WERI-Rb-1 (cell line): Measurements from ENCODE around the gene BCAM.
"Not testable (repeated sequence)": the region's sequence is repeated elsewhere in the genome, so short reads cannot be mapped to it uniquely, and the experiment has no call there.

ENCODE experiments used
- DNase-seq: peaks from one replicate; pipeline ENCODE4 v3.0.0-alpha.2; 2020
- H3K27ac ChIP-seq: fragments of 250-450 bp; sonication (Bioruptor Pico); 2 replicates; pipeline ENCODE4 v1.5.1; 2020; ENCODE audit warnings: mild to moderate bottlenecking, moderate library complexity
- H3K27me3 ChIP-seq: fragments of 250-450 bp; sonication (Bioruptor Pico); 2 replicates; pipeline ENCODE4 v1.5.1; 2021; ENCODE audit warnings: mild to moderate bottlenecking, low read depth, moderate library complexity; ENCODE audit not compliant: insufficient read depth, severe bottlenecking
- H3K36me3 ChIP-seq: fragments of 250-450 bp; sonication (Bioruptor Pico); 2 replicates; pipeline ENCODE4 v1.5.1; 2020; ENCODE audit warnings: mild to moderate bottlenecking, moderate library complexity
- H3K4me3 ChIP-seq: 2 replicates; pipeline ENCODE4 v1.5.1; 2011; ENCODE audit warnings: low read depth, mild to moderate bottlenecking, control low read depth, low read length
- H3K9me3 ChIP-seq: fragments of 250-450 bp; sonication (Bioruptor Pico); 2 replicates; pipeline ENCODE4 v1.5.1; 2021; ENCODE audit warnings: mild to moderate bottlenecking, moderate library complexity; ENCODE audit not compliant: severe bottlenecking
- CTCF ChIP-seq: IDR thresholded peaks from 2 replicates; pipeline ENCODE4 v1.5.1; 2011; ENCODE audit warnings: low read depth, mild to moderate bottlenecking, control low read depth, inconsistent platforms, low read length

BCAM gene

GRCh38 chr19:44777715-44778347 is 31.1 kb upstream of the BCAM start, which contains the start of gene CBLC:
CBLC (plus strand) TSS chr19:44777890; CDS start chr19:44777932, 42 bp downstream.
- H3K36me3 ChIP-seq = no peaks in the 10 kb centered on the region
- DNase-seq = no peak
- no peaks in the 10 kb centered on the region for H3K27me3 ChIP-seq
- no peak for TF ChIP-seq CTCF
- no peak within 1 kb of the TSS for H3K4me3 ChIP-seq
- H3K9me3 ChIP-seq = no peaks in the 10 kb centered on the region
- no peak within 1 kb of the TSS for H3K27ac ChIP-seq

DNA sequence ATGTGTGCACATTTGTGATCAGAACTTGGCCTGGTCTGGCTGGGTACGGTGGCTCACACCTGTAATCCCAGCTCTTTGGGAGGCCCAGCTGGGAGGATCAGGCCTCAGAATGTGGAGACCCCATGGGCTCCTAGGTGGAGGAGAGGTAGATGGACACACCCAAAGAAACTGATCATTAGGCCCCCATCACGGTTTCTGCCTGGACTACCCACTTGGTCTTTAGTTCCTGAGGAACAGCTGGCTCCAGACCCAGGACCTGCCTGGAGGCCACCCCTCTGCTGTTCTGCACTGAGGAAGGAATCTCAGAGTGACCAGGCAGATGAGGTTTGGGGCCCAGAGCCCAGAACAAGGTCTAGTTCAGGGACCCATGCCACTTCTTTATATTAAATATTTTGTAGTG is 29.8 kb upstream of the BCAM start:
- no peaks in the 10 kb centered on the region for H3K9me3 ChIP-seq
- H3K4me3 ChIP-seq = no peak overlapping the region
- DNase-seq = no peak
- H3K27me3 ChIP-seq = no peaks in the 10 kb centered on the region
- H3K36me3 ChIP-seq = no peaks in the 10 kb centered on the region
- no peak for TF ChIP-seq CTCF
- H3K27ac ChIP-seq = no peak overlapping the region

DNA sequence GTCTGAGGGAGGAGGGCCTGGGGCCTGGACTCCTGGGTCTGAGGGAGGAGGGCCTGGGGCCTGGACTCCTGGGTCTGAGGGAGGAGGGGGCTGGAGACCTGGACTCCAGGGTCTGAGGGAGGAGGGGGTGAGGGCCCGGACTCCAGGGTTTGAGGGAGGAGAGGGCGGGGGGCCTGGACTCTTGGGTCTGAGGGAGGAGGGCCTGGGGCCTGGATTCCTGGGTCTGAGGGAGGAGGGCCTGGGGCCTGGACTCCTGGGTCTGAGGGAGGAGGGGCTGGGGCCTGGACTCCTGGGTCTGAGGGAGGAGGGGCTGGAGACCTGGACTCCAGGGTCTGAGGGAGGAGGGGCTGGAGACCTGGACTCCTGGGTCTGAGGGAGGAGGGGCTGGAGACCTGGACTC is 27.2 kb upstream of the BCAM start:
- not testable (repeated sequence) for H3K27ac ChIP-seq, H3K27me3 ChIP-seq, DNase-seq, H3K9me3 ChIP-seq, H3K4me3 ChIP-seq, H3K36me3 ChIP-seq

DNA sequence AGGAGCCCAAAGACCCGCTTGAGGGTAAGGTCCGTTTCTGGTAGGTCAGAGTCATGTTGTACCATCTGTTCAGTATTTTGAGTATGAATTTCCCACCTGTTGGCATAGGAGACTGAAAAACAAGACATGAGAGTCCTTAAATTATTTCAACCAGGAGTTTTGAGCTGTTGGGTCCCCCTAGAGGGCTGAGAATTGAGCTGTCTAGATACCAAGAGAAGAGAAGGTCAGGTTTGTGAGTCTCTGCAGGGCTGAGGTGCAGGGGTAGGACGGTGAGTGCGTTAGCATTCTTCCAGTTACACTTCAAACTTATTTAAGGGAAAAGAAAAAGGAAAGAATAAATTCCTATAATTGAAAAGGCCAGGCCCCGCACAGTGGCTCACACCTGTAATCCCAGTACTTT is 26.2 kb upstream of the BCAM start:
- no peak for TF ChIP-seq CTCF
- Histone ChIP-seq H3K36me3 (no peaks in the 10 kb centered on the region), H3K27ac (no peak overlapping the region), H3K9me3 (no peaks in the 10 kb centered on the region), H3K4me3 (no peak overlapping the region), H3K27me3 (no peaks in the 10 kb centered on the region)
- DNase-seq = no peak

GRCh38 chr19:44783545-44783944 is 25.4 kb upstream of the BCAM start:
- Histone ChIP-seq H3K27ac (no peak overlapping the region), H3K9me3 (no peaks in the 10 kb centered on the region), H3K4me3 (no peak overlapping the region), H3K27me3 (no peaks in the 10 kb centered on the region), H3K36me3 (no peaks in the 10 kb centered on the region)
- no peak for DNase-seq
- no peak for TF ChIP-seq CTCF

DNA sequence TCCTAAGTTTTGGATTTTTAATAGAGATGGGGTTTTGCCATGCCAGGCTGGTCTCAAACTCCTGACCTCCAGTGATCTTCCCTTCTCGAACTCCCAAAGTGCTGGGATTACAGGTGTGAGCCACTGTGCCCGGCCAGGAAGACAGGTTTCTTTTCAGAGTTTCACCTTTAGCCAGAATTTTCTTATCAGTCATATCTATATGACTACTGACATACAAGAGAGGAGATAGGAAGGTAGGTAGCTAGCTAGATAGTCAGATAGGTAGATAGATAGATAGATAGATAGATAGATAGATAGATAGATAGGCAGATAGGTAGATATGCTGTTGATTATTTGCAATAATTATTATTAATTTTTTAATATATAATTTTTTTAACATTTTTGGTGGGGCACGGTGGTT is 23.6 kb upstream of the BCAM start:
- no peak overlapping the region for H3K27ac ChIP-seq
- no peak for DNase-seq
- TF ChIP-seq CTCF = no peak
- H3K27me3 ChIP-seq = no peaks in the 10 kb centered on the region
- no peaks in the 10 kb centered on the region for H3K36me3 ChIP-seq
- no peak overlapping the region for H3K4me3 ChIP-seq
- H3K9me3 ChIP-seq = no peaks in the 10 kb centered on the region
